Smooth muscle cell (in vitro differentiated cells): ENCODE results near the gene PTPRN2. TPM values are rescaled to one million over a fixed set of nuclear protein-coding genes. Genes with fewer than 3 reads are reported as not detected.

Experiments used
- DNase-seq: peaks from one replicate; lab custom pipeline; 2025; ENCODE audit not compliant: unreplicated experiment; lab: John Stamatoyannopoulos, UW
- H2AFZ ChIP-seq: fragments of 200-600 bp; sonication (generic); 2 replicates; pipeline ENCODE4 v1.6.0; 2016; ENCODE audit warnings: antibody characterized with exemption, low read depth, mild to moderate bottlenecking
- H3F3A ChIP-seq: fragments of 200-600 bp; sonication (generic); 2 replicates; pipeline ENCODE4 v1.6.0; 2017; ENCODE audit warnings: antibody characterized with exemption, low read depth
- H3K27ac ChIP-seq: fragments of 200-600 bp; sonication (generic); 2 replicates; pipeline ENCODE4 v1.5.1; 2016; ENCODE audit warnings: low read depth, mild to moderate bottlenecking
- H3K27me3 ChIP-seq: fragments of 200-600 bp; sonication (generic); 2 replicates; pipeline ENCODE4 v1.6.1; 2016; ENCODE audit warnings: low read depth, mild to moderate bottlenecking
- H3K36me3 ChIP-seq: fragments of 200-600 bp; sonication (generic); 2 replicates; pipeline ENCODE4 v1.5.1; 2016; ENCODE audit warnings: low read depth
- H3K4me1 ChIP-seq: fragments of 200-600 bp; sonication (generic); 2 replicates; pipeline ENCODE4 v1.5.1; 2016; ENCODE audit warnings: low read depth
- H3K4me2 ChIP-seq: fragments of 200-600 bp; sonication (generic); 2 replicates; pipeline ENCODE4 v1.6.0; 2016; ENCODE audit warnings: mild to moderate bottlenecking
- H3K4me3 ChIP-seq: fragments of 200-600 bp; sonication (generic); 2 replicates; pipeline ENCODE4 v1.5.1; 2016; ENCODE audit warnings: mild to moderate bottlenecking
- H3K79me2 ChIP-seq: fragments of 200-600 bp; sonication (generic); 2 replicates; pipeline ENCODE4 v1.6.0; 2016; ENCODE audit warnings: low read depth, mild to moderate bottlenecking
- H3K9ac ChIP-seq: fragments of 200-600 bp; sonication (generic); 2 replicates; pipeline ENCODE4 v1.6.0; 2016; ENCODE audit warnings: low read depth
- H3K9me3 ChIP-seq: fragments of 200-600 bp; sonication (generic); replicated peaks from 2 replicates; pipeline ENCODE4 v1.5.1; 2016; ENCODE audit warnings: low read depth
- H4K20me1 ChIP-seq: fragments of 200-600 bp; sonication (generic); 2 replicates; pipeline ENCODE4 v1.6.0; 2016; ENCODE audit warnings: low read depth
- CTCF ChIP-seq: fragments of 200-600 bp; sonication (generic); IDR thresholded peaks from 2 replicates; pipeline ENCODE4 v1.5.1; 2017; ENCODE audit warnings: borderline replicate concordance, mild to moderate bottlenecking, antibody characterized with exemption; ENCODE audit not compliant: insufficient read depth, poor library complexity, severe bottlenecking
- WGBS: methylation state at CpG from one replicate; pipeline ENCODE4 v1.1.7; 2016; ENCODE audit warnings: low lambda C conversion rate; 5-methylcytosine and 5-hydroxymethylcytosine counted together
- polyA plus RNA-seq: library from polyadenylated mRNA; unstranded; fragments of >200 nt; fragmentation: Nextera tagmentation; extraction: Ambion mirVana; gene quantifications from 2 replicates; pipeline ENCODE4 v1.2.1, GENCODE V29; 2016
- total RNA-seq: library from RNA; depleted of rRNA; stranded (reverse); fragments of >200 nt; gene quantifications from 2 replicates; pipeline ENCODE4 v1.2.3, GENCODE V29; 2014

Gene PTPRN2
- total and polyA plus RNA-seq, 2 experiments from 2014 or later: 0.09 to 0.87 TPM

GRCh38 chr7:157792241-157793086 is 795.2 kb downstream of the PTPRN2 start:
- Histone ChIP-seq H3K36me3 (no peaks in the 10 kb centered on the region), H3K27ac (no peak overlapping the region), H3K27me3 (no peaks in the 10 kb centered on the region), H3K4me3 (no peak overlapping the region), H3K4me1 (no peaks in the 10 kb centered on the region), H4K20me1 (no peaks in the 10 kb centered on the region), H3F3A (no peaks in the 10 kb centered on the region), H3K4me2 (no peak overlapping the region), H3K9ac (no peak overlapping the region), H3K79me2 (no peaks in the 10 kb centered on the region), H2AFZ (no peak overlapping the region), H3K9me3 (no peaks in the 10 kb centered on the region)
- no peak for DNase-seq
- no peak for TF ChIP-seq CTCF
- WGBS: 85% methylated on average over 35 of the region's 35 CpGs

- no peak overlapping the region for H3K27ac ChIP-seq
- no peaks in the 10 kb centered on the region for H3K79me2 ChIP-seq
- WGBS: 93% methylated on average over 16 of the region's 16 CpGs
- DNase-seq: no peak
- no peak overlapping the region for H3K4me2 ChIP-seq
- TF ChIP-seq CTCF: no peak
- H3K36me3 ChIP-seq: no peaks in the 10 kb centered on the region
- H3K4me3 ChIP-seq: no peak overlapping the region
- no peaks in the 10 kb centered on the region for H3K4me1 ChIP-seq
- H4K20me1 ChIP-seq: no peaks in the 10 kb centered on the region
- no peak overlapping the region for H3K9ac ChIP-seq
- no peaks in the 10 kb centered on the region for H3K9me3 ChIP-seq
- H3F3A ChIP-seq: no peaks in the 10 kb centered on the region
- H3K27me3 ChIP-seq: no peaks in the 10 kb centered on the region
- no peak overlapping the region for H2AFZ ChIP-seq
These were observed 796.0 kb downstream of the PTPRN2 start for GRCh38 chr7:157791666-157792065.

- no peak for DNase-seq
- Histone ChIP-seq H3K27me3 (no peaks in the 10 kb centered on the region), H3K4me1 (no peaks in the 10 kb centered on the region), H3K9me3 (no peaks in the 10 kb centered on the region), H3K36me3 (no peaks in the 10 kb centered on the region), H4K20me1 (no peaks in the 10 kb centered on the region), H3K79me2 (no peaks in the 10 kb centered on the region), H3K9ac (no peak overlapping the region), H3K27ac (no peak overlapping the region), H2AFZ (no peak overlapping the region), H3F3A (no peaks in the 10 kb centered on the region), H3K4me3 (no peak overlapping the region), H3K4me2 (no peak overlapping the region)
- 90% methylated on average over 17 of the region's 23 CpGs for WGBS
- no peak for TF ChIP-seq CTCF
These were observed 796.4 kb downstream of the PTPRN2 start for GRCh38 chr7:157791261-157791660.

- no peaks in the 10 kb centered on the region for H3K79me2 ChIP-seq
- no peak overlapping the region for H3K4me3 ChIP-seq
- H3K4me2 ChIP-seq: no peak overlapping the region
- no peak overlapping the region for H2AFZ ChIP-seq
- no peak overlapping the region for H3K9ac ChIP-seq
- H3K9me3 ChIP-seq: no peaks in the 10 kb centered on the region
- H3K4me1 ChIP-seq: no peaks in the 10 kb centered on the region
- DNase-seq: no peak
- H3K27me3 ChIP-seq: no peaks in the 10 kb centered on the region
- 100% methylated on average over 1 of the region's 4 CpGs for WGBS
- no peaks in the 10 kb centered on the region for H3F3A ChIP-seq
- no peaks in the 10 kb centered on the region for H3K36me3 ChIP-seq
- H3K27ac ChIP-seq: no peak overlapping the region
- H4K20me1 ChIP-seq: no peaks in the 10 kb centered on the region
- no peak for TF ChIP-seq CTCF
These were observed 797.7 kb downstream of the PTPRN2 start for GRCh38 chr7:157789942-157790341.
